ENCODE data around the gene PGBD4.

The PGBD4 gene

GRCh38 chr15:34101366-34102174, at the start of gene PGBD4, which contains the start of gene EMC7:
TSS of gene PGBD4 (plus strand) at chr15:34102083. CDS start at chr15:34102532, 449 bp downstream.
TSS of gene EMC7 (minus strand) at chr15:34101862. CDS start at chr15:34101839, 23 bp downstream.
- peak; percentile 90 for DNase-seq

GRCh38 chr15:34054081-34054707, 47.7 kb upstream of the PGBD4 start:
- no peak for DNase-seq

DNA sequence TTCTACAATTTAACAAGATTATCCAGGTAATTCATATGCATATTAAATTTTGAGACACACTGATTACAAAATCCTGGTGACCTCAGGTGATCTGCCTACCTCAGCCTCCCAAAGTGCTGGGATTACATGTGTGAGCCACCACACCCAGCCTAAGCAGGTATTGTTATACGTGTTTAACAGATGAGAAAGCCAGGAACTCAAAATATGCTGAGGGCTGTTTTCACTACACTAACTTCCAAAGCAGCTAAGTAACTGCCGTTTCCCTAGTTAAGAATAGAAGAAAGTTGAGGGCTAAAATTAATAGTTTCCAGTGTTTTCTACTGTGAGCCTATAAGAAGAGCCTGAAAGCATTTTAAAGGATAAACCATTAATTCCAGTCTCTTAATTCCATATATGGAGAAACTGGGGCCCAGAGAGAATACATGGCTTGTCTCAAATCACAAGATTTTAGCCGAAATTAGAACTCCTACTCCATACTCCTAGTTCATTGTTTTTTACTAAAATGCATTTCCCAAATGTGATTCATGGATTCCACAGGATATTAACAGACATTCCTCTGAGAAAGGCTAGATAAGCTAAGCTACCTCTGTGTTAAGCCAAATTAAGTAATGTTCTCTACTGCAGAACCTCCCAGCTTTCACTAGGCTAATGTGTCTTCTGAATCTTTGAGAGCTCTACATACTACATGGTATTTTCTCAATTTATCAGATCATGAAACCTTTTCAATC, 45.9 kb upstream of the PGBD4 start:
- DNase-seq: no peak

DNA sequence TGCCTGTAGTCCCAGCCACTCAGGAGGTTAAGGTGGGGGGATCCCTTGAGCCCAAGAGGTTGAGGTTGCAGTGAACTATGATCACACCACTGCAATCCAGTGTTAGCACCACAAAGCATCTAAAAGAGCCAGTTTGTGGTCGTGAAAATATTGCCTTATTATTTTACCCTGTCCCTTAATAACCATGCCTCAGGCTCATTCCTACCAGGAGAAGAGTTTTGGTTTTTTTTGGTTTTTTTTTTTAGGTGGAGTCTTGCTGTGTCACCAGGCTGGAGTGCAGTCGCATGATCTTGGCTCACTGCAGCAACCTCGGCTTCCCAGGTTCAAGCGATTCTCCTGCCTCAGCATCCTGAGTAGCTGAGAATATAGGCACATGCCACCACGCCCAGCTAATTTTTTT, 45.0 kb upstream of the PGBD4 start:
- DNase-seq: no peak

DNA sequence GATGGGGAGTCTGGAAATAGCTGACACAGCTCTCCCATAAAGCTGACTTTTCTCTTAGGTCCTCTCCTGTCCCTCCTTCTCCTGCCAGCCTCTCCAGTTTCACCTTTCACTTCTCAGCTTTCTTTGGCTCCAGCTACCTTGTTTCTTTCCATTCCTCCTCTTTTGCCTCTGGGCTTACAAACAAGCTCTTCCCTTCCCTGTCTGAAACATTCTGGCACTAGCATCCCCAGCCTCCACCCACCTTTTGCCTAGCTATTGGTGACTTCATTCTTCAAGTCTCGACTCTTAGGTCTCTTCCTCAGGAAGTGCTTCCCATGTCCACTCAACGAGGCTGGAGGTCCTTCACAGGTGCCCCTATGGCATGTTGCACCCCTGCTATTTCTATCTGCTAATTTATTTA, 42.4 kb upstream of the PGBD4 start:
- no peak for DNase-seq

DNA sequence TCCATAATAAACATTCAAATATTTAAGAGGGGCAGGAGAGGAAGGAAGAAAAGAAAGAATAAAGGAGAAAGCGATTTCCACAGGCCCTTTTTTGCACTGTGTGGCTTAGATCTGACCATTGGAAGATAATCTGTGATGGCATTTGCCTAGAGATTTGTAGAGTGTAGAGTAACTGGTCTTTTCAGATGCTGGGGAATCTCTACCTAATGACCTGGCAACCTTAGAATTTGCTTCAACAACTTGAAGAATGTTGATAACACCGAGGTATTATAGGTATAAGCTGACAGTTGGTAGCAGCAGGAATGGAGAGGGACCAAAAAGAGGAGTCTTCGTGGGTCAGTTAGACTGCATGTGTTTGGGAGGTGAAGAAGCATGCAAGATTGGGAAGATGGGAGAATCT, 41.9 kb upstream of the PGBD4 start:
- no peak for DNase-seq

GRCh38 chr15:34064438-34064837, 37.4 kb upstream of the PGBD4 start:
- DNase-seq: no peak

DNA sequence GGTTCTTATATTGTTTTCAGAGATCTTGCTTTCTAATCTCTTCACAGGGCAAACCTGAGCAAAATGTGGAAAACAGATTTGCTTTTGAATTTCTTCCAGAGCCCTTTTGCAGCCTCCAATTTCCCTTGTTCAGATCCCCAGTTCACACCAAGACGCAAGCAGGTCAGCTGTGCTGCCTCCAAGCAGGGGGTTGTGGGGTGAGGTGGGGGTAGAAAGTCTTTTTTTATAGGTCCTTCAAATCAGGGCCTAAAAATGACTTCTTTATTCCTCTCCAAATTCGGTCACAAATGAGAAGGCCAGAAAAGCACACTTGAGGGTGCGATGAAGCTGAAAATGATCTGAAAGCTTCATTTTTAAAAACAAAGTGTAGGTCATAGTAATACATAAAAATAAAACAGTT, 36.6 kb upstream of the PGBD4 start:
- DNase-seq: no peak

DNA sequence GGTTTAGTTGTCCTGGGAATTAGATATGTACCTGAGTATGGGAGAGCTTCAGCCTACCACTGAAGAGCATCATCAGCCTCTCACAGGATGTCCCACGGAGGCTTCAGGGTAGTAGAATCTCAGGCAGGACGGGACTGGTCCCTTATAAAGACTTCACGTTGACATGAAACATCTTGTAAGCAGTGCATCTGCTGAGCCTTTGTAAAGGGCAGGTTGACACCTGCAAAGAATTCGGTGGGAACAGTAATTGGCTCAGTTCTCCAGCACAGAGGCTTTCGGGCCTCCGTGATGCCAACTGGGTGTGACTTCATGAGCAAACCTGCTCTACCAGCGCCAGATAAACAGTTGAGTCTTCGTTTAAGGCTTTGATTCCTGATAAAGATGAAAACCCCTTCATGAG, 35.9 kb upstream of the PGBD4 start:
- DNase-seq: no peak

GRCh38 chr15:34070003-34070402, 31.9 kb upstream of the PGBD4 start:
- DNase-seq: no peak

GRCh38 chr15:34076785-34077184, 25.1 kb upstream of the PGBD4 start:
- no peak for DNase-seq

- DNase-seq: no peak
Measured at GRCh38 chr15:34078900-34079299, 23.0 kb upstream of the PGBD4 start.

- DNase-seq: no peak
Measured at GRCh38 chr15:34079904-34080303, 22.0 kb upstream of the PGBD4 start.

GRCh38 chr15:34084086-34084485, 17.8 kb upstream of the PGBD4 start:
- DNase-seq: no peak

- no peak for DNase-seq
Measured at GRCh38 chr15:34085746-34086145, 16.1 kb upstream of the PGBD4 start.

DNA sequence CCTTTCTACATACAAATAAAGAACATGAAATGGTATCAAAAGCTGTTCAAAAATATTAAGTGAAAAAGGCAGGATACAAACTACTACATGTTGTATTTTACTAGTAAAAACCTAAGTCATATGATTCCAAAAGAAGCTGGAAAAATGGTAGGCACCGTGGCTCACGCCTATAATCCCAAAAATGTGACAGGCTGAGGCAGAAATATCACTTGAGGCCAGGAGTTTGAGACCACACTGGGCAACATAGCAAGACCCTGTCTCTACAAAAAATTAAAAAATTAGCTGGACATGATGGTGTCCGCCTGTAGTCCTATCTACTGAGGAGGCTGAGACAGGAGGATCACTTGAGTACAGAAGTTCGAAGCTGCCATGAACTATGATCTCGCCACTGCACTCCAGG, 2.0 kb upstream of the PGBD4 start:
- DNase-seq: no peak

GRCh38 chr15:34102175-34102925, 467 bp downstream of the PGBD4 start:
- DNase-seq: no peak

GRCh38 chr15:34106423-34106822, 4.5 kb downstream of the PGBD4 start:
- no peak for DNase-seq

- no peak for DNase-seq
Measured at GRCh38 chr15:34107315-34107714, 5.4 kb downstream of the PGBD4 start.

DNA sequence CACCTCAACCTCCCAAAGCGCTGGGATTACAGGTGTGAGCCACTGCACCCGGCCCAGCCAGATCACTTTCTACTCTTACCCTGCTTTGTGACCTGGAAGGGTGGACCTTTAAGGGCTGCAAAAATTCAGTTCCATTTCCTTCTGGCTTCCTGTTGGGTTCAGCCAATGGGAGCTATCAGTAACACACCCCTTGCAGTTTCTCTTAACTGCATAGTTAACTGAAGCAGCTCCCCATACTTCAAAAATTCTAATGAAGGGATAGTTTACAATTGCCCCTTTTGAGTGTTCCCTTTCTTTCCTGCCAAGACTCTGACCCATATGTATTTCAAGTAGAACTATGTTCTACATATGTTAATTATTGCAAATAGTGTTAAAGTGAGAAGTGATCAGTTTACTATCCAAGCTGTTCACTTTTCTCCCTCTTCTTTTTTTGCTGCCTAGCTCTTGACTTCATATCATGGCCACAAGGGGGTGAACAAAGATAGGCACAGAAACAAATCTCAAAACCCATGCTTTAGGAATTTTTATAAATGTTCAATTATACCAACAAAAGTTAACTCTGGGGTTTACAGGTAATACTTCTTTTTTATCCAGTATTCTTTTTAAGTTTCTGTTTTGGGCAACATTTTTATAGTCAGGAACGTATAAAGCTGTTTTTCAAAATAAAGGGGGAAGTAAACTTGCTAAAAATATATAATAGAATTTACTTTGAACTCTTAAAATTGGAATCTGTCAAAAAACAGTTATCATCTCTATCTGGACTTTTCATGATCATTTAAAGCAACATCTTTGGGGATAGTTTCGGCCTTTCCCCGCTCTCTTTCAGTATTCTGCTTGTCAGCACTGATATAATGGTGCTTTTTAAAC, 8.1 kb downstream of the PGBD4 start:
- DNase-seq: peak; percentile 39

DNA sequence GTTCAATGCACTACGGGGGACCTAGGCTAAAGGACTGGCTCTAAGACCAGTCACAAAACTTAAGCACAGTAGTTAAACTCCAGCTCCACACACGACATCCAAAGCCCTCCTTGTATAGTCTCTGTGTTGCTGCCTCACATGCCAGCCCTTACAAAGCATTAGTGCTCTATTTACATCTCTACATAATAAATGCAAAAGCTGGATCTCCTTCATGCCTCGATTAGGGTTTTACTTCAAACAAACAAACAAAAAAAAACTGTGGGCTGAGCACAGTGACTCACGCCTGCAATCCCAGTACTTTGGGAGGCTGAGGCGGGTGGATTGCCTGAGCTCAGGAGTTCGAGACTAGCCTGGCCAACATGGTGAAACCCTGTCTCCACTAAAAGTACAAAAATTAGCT, 9.6 kb downstream of the PGBD4 start:
- no peak for DNase-seq

- DNase-seq: no peak
Measured at GRCh38 chr15:34114215-34114614, 12.3 kb downstream of the PGBD4 start.
